Sigmoid colon (tissue), 4 donors: ENCODE measurements around the gene TMEM120B.

Source experiments
- CTCF ChIP-seq, 4 experiments: fragments of 450-650 bp in 3 of 4; fragments of 200-600 bp in 1 of 4; IDR thresholded peaks; one replicate each; pipeline ENCODE4 v1.5.1; 2016 to 2019; ENCODE audit warnings: antibody characterized with exemption in 4 of 4, mild to moderate bottlenecking in 3 of 4, moderate library complexity in 2 of 4
- POLR2A ChIP-seq, 2 donors: fragments of 450-650 bp; IDR thresholded peaks; one replicate each; pipeline ENCODE4 v1.6.1; 2016; ENCODE audit warnings: antibody characterized with exemption in 2 of 2, mild to moderate bottlenecking in 2 of 2, moderate library complexity in 2 of 2
- POLR2AphosphoS5 ChIP-seq, 4 donors: sonication (generic); formaldehyde crosslinking; IDR thresholded peaks; one replicate each; pipeline ENCODE4 v1.6.1; 2017; ENCODE audit warnings: antibody characterized with exemption in 4 of 4

DNA sequence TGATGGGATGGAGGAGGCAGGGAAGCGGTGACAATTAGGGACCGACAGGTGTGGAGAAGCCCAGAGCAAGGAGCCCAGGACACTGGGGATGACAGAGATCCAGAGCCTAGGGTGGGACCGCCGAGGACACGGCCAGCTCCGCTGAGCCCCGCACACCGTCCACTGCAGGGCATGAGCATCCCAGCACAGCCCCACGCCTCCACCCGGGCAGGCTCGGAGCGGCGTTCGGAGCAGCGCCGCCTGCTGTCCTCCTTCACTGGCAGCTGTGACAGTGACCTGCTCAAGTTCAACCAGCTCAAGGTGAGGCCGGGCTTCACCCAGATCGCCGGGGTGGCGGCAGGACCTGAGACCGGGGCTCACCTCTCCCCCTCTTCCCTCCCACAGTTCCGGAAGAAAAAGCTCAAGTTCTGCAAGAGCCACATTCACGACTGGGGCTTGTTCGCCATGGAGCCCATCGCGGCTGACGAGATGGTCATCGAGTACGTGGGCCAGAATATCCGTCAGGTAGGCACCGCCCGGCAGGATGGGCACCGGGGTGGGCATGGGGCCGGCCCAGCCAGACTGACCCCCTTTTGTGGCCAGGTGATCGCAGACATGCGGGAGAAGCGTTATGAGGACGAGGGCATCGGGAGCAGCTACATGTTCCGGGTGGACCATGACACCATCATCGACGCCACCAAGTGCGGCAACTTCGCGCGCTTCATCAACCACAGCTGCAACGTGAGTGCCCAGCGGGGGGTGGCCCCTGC, 115.0 kb downstream of the TMEM120B start:
- TF ChIP-seq POLR2A (IDR thresholded peaks at IDR 0.05) (no peak), CTCF (IDR thresholded peaks at IDR 0.05) (no peak), POLR2AphosphoS5 (IDR thresholded peaks at IDR 0.05) (no peak)
